Measurements from ENCODE around the gene TMEM38B.
"Not testable (repeated sequence)": the region's sequence is repeated elsewhere in the genome, so short reads cannot be mapped to it uniquely, and the experiment has no call there.

TMEM38B gene

DNA sequence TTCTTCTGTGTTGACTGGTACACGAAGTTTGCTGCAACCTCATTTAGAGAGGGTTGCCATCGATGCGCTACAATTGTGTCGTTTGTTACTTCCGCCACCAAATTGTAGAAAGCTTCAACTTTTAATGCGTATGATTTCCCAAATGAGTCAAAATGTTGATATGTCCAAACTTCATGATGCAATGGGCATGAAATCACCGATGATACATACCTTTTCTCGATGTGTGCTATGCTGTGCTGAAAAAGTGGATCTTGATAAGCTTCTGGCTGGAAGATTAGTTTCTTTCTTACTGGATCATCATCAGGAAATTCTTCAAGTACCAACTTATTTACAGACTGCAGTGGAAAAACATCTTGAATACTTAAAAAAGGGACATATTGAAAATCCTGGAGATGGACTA, 65.7 kb downstream of the TMEM38B start:
- Mint-ChIP-seq H3K36me3 (ENCODE audit: low read depth) (peaks cover 37% of the 10 kb centered on the region), H3K4me1 (no peaks in the 10 kb centered on the region), H3K9me3 (peaks cover 9% of the 10 kb centered on the region), H3K27ac (no peak overlapping the region), H3K4me3 (no peak overlapping the region), H3K27me3 (ENCODE audit: low read depth) (no peaks in the 10 kb centered on the region)
- TF ChIP-seq, protein P1, sequence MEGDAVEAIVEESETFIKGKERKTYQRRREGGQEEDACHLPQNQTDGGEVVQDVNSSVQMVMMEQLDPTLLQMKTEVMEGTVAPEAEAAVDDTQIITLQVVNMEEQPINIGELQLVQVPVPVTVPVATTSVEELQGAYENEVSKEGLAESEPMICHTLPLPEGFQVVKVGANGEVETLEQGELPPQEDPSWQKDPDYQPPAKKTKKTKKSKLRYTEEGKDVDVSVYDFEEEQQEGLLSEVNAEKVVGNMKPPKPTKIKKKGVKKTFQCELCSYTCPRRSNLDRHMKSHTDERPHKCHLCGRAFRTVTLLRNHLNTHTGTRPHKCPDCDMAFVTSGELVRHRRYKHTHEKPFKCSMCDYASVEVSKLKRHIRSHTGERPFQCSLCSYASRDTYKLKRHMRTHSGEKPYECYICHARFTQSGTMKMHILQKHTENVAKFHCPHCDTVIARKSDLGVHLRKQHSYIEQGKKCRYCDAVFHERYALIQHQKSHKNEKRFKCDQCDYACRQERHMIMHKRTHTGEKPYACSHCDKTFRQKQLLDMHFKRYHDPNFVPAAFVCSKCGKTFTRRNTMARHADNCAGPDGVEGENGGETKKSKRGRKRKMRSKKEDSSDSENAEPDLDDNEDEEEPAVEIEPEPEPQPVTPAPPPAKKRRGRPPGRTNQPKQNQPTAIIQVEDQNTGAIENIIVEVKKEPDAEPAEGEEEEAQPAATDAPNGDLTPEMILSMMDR (IDR thresholded peaks at IDR 0.05; ENCODE audit: unreplicated experiment in 3 of 3) = no peak

DNA sequence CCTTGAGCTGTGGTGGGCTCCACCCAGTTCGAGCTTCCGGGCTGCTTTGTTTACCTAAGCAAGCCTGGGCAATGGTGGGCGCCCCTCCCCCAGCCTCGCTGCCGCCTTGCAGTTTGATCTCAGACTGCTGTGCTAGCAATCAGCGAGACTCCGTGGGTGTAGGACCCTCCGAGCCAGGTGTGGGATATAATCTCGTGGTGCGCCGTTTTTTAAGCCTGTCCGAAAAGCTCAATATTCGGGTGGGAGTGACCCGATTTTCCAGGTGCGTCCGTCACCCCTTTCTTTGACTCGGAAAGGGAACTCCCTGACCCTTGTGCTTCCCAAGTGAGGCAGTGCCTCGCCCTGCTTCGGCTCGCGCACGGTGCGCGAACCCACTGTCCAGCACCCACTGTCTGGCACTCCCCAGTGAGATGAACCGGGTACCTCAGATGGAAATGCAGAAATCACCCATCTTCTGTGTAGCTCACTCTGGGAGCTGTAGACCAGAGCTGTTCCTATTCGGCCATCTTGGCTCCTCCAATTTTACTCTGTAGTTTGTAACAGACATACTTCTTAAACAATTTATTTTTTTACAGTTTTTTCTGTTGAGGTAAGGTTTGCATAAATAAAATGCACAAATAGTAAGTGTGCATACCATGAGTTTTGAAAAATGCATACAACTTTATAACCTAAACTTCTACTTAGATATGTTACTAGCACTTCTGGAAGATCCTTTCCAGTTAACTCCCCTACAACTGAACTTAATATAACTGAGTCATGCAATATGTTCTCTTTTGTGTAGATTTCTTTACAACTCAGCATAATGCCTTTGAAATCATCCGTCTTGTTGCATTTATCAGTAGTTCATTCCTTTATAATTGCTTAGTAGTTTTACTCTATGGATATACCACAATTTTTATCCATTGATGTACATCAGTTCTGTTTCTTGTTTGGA, 88.5 kb downstream of the TMEM38B start:
- not testable (repeated sequence) for H3K27ac Mint-ChIP-seq
- peaks cover 38% of the 10 kb centered on the region for H3K36me3 Mint-ChIP-seq (ENCODE audit: low read depth)

DNA sequence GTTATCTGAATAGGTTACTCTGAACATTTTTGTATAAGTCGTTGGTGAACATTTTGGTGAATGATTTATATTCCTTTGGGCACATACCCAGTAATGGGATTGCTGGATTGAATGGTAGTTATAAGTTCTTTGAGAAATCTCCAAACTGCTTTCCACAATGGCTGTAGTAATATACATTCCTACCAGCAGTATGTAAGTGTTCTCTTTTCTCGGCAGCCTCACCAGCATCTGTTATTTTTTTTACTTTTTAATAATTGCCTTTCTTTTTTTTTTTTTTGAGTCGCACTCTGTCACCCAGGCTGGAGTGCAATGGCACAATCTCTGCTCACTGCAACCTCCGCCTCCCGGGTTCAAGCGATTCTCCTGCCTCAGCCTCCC, 89.1 kb downstream of the TMEM38B start:
- H3K27ac Mint-ChIP-seq = not testable (repeated sequence)

More for the DNA sequence above, 88.5 kb downstream of the TMEM38B start:
- H3K4me3 Mint-ChIP-seq; H3K4me1 Mint-ChIP-seq; H3K27me3 Mint-ChIP-seq (ENCODE audit: low read depth): not testable (repeated sequence)
- peaks cover 33% of the 10 kb centered on the region for H3K9me3 Mint-ChIP-seq

DNA sequence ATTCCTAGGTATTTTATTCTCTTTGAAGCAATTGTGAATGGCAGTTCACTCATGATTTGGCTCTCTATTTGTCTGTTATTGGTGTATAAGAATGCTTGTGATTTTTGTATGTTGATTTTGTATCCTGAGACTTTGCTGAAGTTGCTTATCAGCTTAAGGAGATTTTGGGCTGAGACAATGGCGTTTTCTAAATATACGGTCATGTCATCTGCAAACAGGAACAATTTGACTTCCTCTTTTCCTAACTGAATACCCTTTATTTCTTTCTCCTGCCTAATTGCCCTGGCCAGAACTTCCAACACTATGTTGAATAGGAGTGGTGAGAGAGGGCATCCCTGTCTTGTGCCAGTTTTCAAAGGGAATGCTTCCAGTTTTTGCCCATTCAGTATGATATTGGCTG, 92.5 kb downstream of the TMEM38B start:
- not testable (repeated sequence) for H3K27ac Mint-ChIP-seq; H3K4me1 Mint-ChIP-seq; H3K4me3 Mint-ChIP-seq; H3K27me3 Mint-ChIP-seq (ENCODE audit: low read depth)
- H3K9me3 Mint-ChIP-seq = peaks cover 61% of the 10 kb centered on the region
- H3K36me3 Mint-ChIP-seq (ENCODE audit: low read depth) = peaks cover 69% of the 10 kb centered on the region

More for the DNA sequence above, 89.1 kb downstream of the TMEM38B start:
- Mint-ChIP-seq H3K9me3 (peaks cover 40% of the 10 kb centered on the region), H3K36me3 (ENCODE audit: low read depth) (peaks cover 45% of the 10 kb centered on the region)
- H3K4me3 Mint-ChIP-seq; H3K27me3 Mint-ChIP-seq (ENCODE audit: low read depth); H3K4me1 Mint-ChIP-seq: not testable (repeated sequence)

DNA sequence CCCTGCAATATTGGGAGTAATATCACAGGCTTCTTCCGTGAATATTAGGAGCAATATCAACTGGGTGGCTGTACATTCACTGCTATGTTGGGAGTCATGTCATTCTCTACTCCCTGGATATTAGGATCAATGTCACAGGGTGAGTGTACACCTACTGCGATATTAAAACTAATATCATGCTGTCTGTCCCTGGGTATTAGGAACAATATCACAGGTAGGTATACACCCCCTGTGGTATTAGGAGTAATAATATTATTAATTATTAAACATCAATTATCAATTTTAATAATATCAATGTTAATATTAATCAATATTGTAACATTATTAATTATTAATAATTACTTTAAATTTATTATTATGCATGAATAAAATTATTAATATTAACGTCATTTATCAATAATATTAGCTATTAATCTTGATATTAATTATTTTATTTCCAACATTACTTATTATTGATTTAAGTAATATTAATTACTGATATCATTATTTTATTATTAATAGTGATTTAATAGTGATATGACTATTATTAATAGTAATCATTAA, 121.9 kb downstream of the TMEM38B start:
- Mint-ChIP-seq H3K36me3 (ENCODE audit: low read depth) (no peaks in the 10 kb centered on the region), H3K9me3 (peaks cover 39% of the 10 kb centered on the region)
- TF ChIP-seq, protein P1 (IDR thresholded peaks at IDR 0.05; ENCODE audit: unreplicated experiment in 3 of 3) = no peak

DNA sequence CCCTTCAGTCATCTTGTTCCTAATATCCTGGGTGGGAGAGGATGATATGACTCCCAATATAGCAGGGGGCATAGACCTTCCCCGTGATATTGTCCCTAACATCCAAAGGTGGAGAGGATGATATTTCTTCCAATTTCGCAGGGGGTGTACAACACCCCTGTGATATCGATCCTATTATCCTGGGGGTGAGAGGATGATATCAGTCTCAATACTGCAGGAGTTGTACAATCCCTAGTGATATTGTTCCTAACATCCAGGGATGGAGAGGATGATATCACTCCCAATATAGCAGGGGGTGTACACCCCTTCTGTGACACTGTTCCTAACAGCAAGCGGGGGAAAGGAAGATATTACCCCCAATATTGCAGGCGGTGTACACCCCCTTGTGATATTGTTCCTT, 122.6 kb downstream of the TMEM38B start:
- TF ChIP-seq, protein P1 (IDR thresholded peaks at IDR 0.05; ENCODE audit: unreplicated experiment in 3 of 3) = no peak
- Mint-ChIP-seq H3K4me3 (no peak overlapping the region), H3K27ac (no peak overlapping the region), H3K4me1 (no peaks in the 10 kb centered on the region), H3K27me3 (ENCODE audit: low read depth) (no peaks in the 10 kb centered on the region), H3K36me3 (ENCODE audit: low read depth) (no peaks in the 10 kb centered on the region), H3K9me3 (peaks cover 35% of the 10 kb centered on the region)

More for the DNA sequence above, 121.9 kb downstream of the TMEM38B start:
- Mint-ChIP-seq H3K27me3 (ENCODE audit: low read depth) (no peaks in the 10 kb centered on the region), H3K27ac (no peak overlapping the region), H3K4me3 (no peak overlapping the region), H3K4me1 (no peaks in the 10 kb centered on the region)

DNA sequence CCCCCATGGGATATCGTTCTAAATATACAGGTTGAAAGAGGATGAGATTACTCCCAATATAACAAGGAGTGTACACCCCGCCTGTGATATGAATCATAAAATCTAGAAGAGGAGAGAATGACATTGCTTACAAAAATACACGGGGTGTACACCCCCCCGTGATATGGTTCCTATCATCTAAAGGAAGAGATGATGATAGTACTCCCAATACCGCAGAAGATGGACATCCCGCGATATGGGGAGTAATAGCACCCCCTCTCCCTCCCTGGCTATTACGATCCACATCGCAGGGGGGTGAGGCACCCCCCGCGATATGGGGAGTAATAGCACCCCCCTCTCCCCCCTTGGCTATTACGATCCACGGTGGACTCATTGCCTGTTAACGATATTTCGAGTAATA, 124.6 kb downstream of the TMEM38B start:
- no peaks in the 10 kb centered on the region for H3K27me3 Mint-ChIP-seq (ENCODE audit: low read depth)
- no peak overlapping the region for H3K4me3 Mint-ChIP-seq
- H3K9me3 Mint-ChIP-seq = peaks cover 43% of the 10 kb centered on the region
- H3K36me3 Mint-ChIP-seq (ENCODE audit: low read depth) = no peaks in the 10 kb centered on the region
- TF ChIP-seq, protein P1 (IDR thresholded peaks at IDR 0.05; ENCODE audit: unreplicated experiment in 3 of 3) = no peak
- no peak overlapping the region for H3K27ac Mint-ChIP-seq
- no peaks in the 10 kb centered on the region for H3K4me1 Mint-ChIP-seq

Measured in nephron (organoid).